Brain microvascular endothelial cell (primary cell): ENCODE results near the gene DAZAP1.

ENCODE experiments used
- DNase-seq: peaks from one replicate; pipeline ENCODE4 v3.0.0-alpha.2; 2020
- H3K27ac ChIP-seq: fragments of 250-450 bp; sonication (Bioruptor Pico); 2 replicates; pipeline ENCODE4 v1.5.1; 2020; ENCODE audit warnings: mild to moderate bottlenecking, moderate library complexity
- H3K27me3 ChIP-seq: fragments of 250-450 bp; sonication (Bioruptor Pico); replicated peaks from 2 replicates; pipeline ENCODE4 v1.5.1; 2020; ENCODE audit warnings: mild to moderate bottlenecking
- H3K36me3 ChIP-seq: fragments of 250-450 bp; sonication (Bioruptor Pico); replicated peaks from 2 replicates; pipeline ENCODE4 v1.5.1; 2020; ENCODE audit warnings: mild to moderate bottlenecking
- H3K4me3 ChIP-seq: 2 replicates; pipeline ENCODE4 v1.5.1; 2011; ENCODE audit warnings: low read depth, mild to moderate bottlenecking, control low read depth, low read length, moderate library complexity
- CTCF ChIP-seq: IDR thresholded peaks from 2 replicates; pipeline ENCODE4 v1.5.1; 2011; ENCODE audit warnings: low read depth, mild to moderate bottlenecking, moderate library complexity, low read length, control low read depth, inconsistent platforms; ENCODE audit errors: missing control alignments
- in situ Hi-C: cut with HindIII; loops from 2 replicates; pipeline ENCODE4 v1.10.0; 2017; ENCODE audit warnings: low sequenced_read_pairs, low pct_ligation_motif_present

DAZAP1 gene

GRCh38 chr19:1366899-1367870 lies 40.2 kb upstream of the DAZAP1 start:
- H3K27ac ChIP-seq, result no peak overlapping the region
- no peak for TF ChIP-seq CTCF
- peaks cover 62% of the 10 kb centered on the region for H3K36me3 ChIP-seq

GRCh38 chr19:1369214-1369805 lies 38.1 kb upstream of the DAZAP1 start:
- DNase-seq, result no peak
- Histone ChIP-seq H3K4me3 (no peak overlapping the region), H3K36me3 (peaks cover 63% of the 10 kb centered on the region), H3K27ac (no peak overlapping the region), H3K27me3 (no peaks in the 10 kb centered on the region)
- no peak for TF ChIP-seq CTCF
- in situ Hi-C loops, result no loop called here

More at GRCh38 chr19:1366899-1367870, 40.2 kb upstream of the DAZAP1 start:
- in situ Hi-C loops, result no loop called here
- Histone ChIP-seq H3K27me3 (no peaks in the 10 kb centered on the region), H3K4me3 (no peak overlapping the region)
- DNase-seq, result no peak

GRCh38 chr19:1370579-1371361 lies 36.6 kb upstream of the DAZAP1 start:
- TF ChIP-seq CTCF, result no peak
- Histone ChIP-seq H3K36me3 (peaks cover 61% of the 10 kb centered on the region), H3K27me3 (no peaks in the 10 kb centered on the region), H3K27ac (no peak overlapping the region), H3K4me3 (no peak overlapping the region)
- in situ Hi-C loops, result loop anchor here (10.0 kb wide), 1 partner anchor 86 kb away; the partner anchor contains the start of gene EFNA2
- no peak for DNase-seq

GRCh38 chr19:1373042-1373533 lies 34.3 kb upstream of the DAZAP1 start:
- no peak for TF ChIP-seq CTCF

GRCh38 chr19:1373534-1374249 lies 33.7 kb upstream of the DAZAP1 start:
- no peak for TF ChIP-seq CTCF
- Histone ChIP-seq H3K36me3 (peaks cover 46% of the 10 kb centered on the region), H3K27me3 (no peaks in the 10 kb centered on the region), H3K4me3 (no peak overlapping the region), H3K27ac (no peak overlapping the region)
- DNase-seq, result no peak
- in situ Hi-C loops, result loop anchor here (10.0 kb wide), 1 partner anchor 89 kb away; the partner anchor contains the start of gene EFNA2

More at GRCh38 chr19:1373042-1373533, 34.3 kb upstream of the DAZAP1 start:
- Histone ChIP-seq H3K36me3 (peaks cover 50% of the 10 kb centered on the region), H3K4me3 (no peak overlapping the region), H3K27me3 (no peaks in the 10 kb centered on the region), H3K27ac (no peak overlapping the region)
- DNase-seq, result no peak
- in situ Hi-C loops, result loop anchor here (10.0 kb wide), 1 partner anchor 88 kb away; the partner anchor contains the start of gene EFNA2
